Immature natural killer cell (primary cell): Measurements from ENCODE around the gene PF4V1. TPM values are rescaled to one million over a fixed set of nuclear protein-coding genes. Genes with fewer than 3 reads are reported as not detected.

Source experiments
- DNase-seq, 3 donors: peaks; one replicate each; pipeline ENCODE4 v3.0.0; 2022; ENCODE audit warnings: mixed read lengths in 1 of 3
- H3K27ac Mint-ChIP-seq, 6 donors: one replicate each; pipeline ENCODE4 v1.8.0; 2020; ENCODE audit warnings: mixed read lengths in 6 of 6, mild to moderate bottlenecking in 5 of 6, inconsistent platforms in 4 of 6, moderate library complexity in 3 of 6
- H3K27me3 Mint-ChIP-seq, 3 donors: one replicate each; pipeline ENCODE4 v1.8.0; 2020 to 2021; ENCODE audit warnings: low read depth in 3 of 3, mild to moderate bottlenecking in 3 of 3, mixed read lengths in 3 of 3, moderate library complexity in 3 of 3, inconsistent platforms in 1 of 3
- H3K36me3 Mint-ChIP-seq, 3 donors: one replicate each; pipeline ENCODE4 v1.8.0; 2020; ENCODE audit warnings: mixed read lengths in 3 of 3, inconsistent platforms in 2 of 3, mild to moderate bottlenecking in 2 of 3
- H3K4me1 Mint-ChIP-seq, 2 donors: one replicate each; pipeline ENCODE4 v1.8.0; 2020; ENCODE audit warnings: inconsistent platforms in 2 of 2, mild to moderate bottlenecking in 2 of 2, mixed read lengths in 2 of 2, moderate library complexity in 1 of 2
- H3K4me3 Mint-ChIP-seq, 5 donors: one replicate each; pipeline ENCODE4 v1.8.0; 2020; ENCODE audit warnings: mild to moderate bottlenecking in 5 of 5, mixed read lengths in 5 of 5, inconsistent platforms in 3 of 5, moderate library complexity in 3 of 5
- H3K9me3 Mint-ChIP-seq, 6 donors: one replicate each; pipeline ENCODE4 v1.8.0; 2020; ENCODE audit warnings: mild to moderate bottlenecking in 6 of 6, mixed read lengths in 6 of 6, inconsistent platforms in 4 of 6, moderate library complexity in 3 of 6
- polyA plus RNA-seq, 3 donors: library from polyadenylated mRNA; unstranded; fragments of 300-500 nt; fragmentation: Illumina TruSeq; gene quantifications; one replicate each; pipeline ENCODE4 v1.2.3, GENCODE V29; 2021

Gene PF4V1
- polyA plus RNA-seq, 3 donors from 2014 or later = 0.71 to 6.4 TPM; not detected in 1

- Mint-ChIP-seq H3K4me1 (no peaks in the 10 kb centered on the region), H3K9me3 (peaks cover 0 to 5% (median 3%) of the 10 kb centered on the region in 6 donors), H3K27me3 (peaks cover 0 to 2% (median 0%) of the 10 kb centered on the region in 3 donors), H3K4me3 (no peak within 1 kb of the TSS), H3K36me3 (no peaks in the 10 kb centered on the region), H3K27ac (no peak within 1 kb of the TSS)
- no peak for DNase-seq
Measured at GRCh38 chr4:73836373-73837279, 16.5 kb upstream of the PF4V1 start, which contains the start of gene CXCL6. TSS of gene CXCL6 (plus strand) at chr4:73836678. CDS start at chr4:73836751, 73 bp downstream.

- no peak overlapping the region for H3K4me3 Mint-ChIP-seq
- H3K4me1 Mint-ChIP-seq = no peaks in the 10 kb centered on the region
- H3K27me3 Mint-ChIP-seq = no peaks in the 10 kb centered on the region
- H3K36me3 Mint-ChIP-seq = no peaks in the 10 kb centered on the region
- DNase-seq = no peak
- H3K27ac Mint-ChIP-seq = no peak overlapping the region
- peaks cover 0 to 5% (median 2%) of the 10 kb centered on the region in 6 donors for H3K9me3 Mint-ChIP-seq
Measured at GRCh38 chr4:73839071-73839470, 14.0 kb upstream of the PF4V1 start.

GRCh38 chr4:73839715-73840114 lies 13.4 kb upstream of the PF4V1 start:
- Mint-ChIP-seq H3K4me1 (no peaks in the 10 kb centered on the region), H3K4me3 (no peak overlapping the region), H3K27ac (no peak overlapping the region), H3K9me3 (peaks cover 0 to 5% (median 2%) of the 10 kb centered on the region in 6 donors), H3K27me3 (no peaks in the 10 kb centered on the region), H3K36me3 (no peaks in the 10 kb centered on the region)
- no peak for DNase-seq

GRCh38 chr4:73841243-73841925 lies 11.7 kb upstream of the PF4V1 start:
- no peak for DNase-seq
- Mint-ChIP-seq H3K27ac (no peak overlapping the region), H3K4me1 (no peaks in the 10 kb centered on the region), H3K36me3 (no peaks in the 10 kb centered on the region), H3K9me3 (peaks cover 0 to 8% (median under 1%) of the 10 kb centered on the region in 6 donors), H3K27me3 (no peaks in the 10 kb centered on the region), H3K4me3 (no peak overlapping the region)

- H3K9me3 Mint-ChIP-seq = peaks cover 0 to 4% (median under 1%) of the 10 kb centered on the region in 6 donors
- H3K27ac Mint-ChIP-seq = no peak overlapping the region
- H3K36me3 Mint-ChIP-seq = no peaks in the 10 kb centered on the region
- no peaks in the 10 kb centered on the region for H3K27me3 Mint-ChIP-seq
- no peaks in the 10 kb centered on the region for H3K4me1 Mint-ChIP-seq
- no peak for DNase-seq
- H3K4me3 Mint-ChIP-seq = no peak overlapping the region
Measured at GRCh38 chr4:73842696-73843095, 10.4 kb upstream of the PF4V1 start.

GRCh38 chr4:73843369-73843768 lies 9.7 kb upstream of the PF4V1 start:
- peaks cover 0 to 4% (median under 1%) of the 10 kb centered on the region in 6 donors for H3K9me3 Mint-ChIP-seq
- no peaks in the 10 kb centered on the region for H3K27me3 Mint-ChIP-seq
- DNase-seq = no peak
- no peaks in the 10 kb centered on the region for H3K4me1 Mint-ChIP-seq
- H3K27ac Mint-ChIP-seq = no peak overlapping the region
- no peaks in the 10 kb centered on the region for H3K36me3 Mint-ChIP-seq
- H3K4me3 Mint-ChIP-seq = no peak overlapping the region

- no peaks in the 10 kb centered on the region for H3K36me3 Mint-ChIP-seq
- H3K4me1 Mint-ChIP-seq = no peaks in the 10 kb centered on the region
- DNase-seq = no peak
- H3K4me3 Mint-ChIP-seq = no peak overlapping the region
- H3K27ac Mint-ChIP-seq = no peak overlapping the region
- peaks cover 0 to 4% (median under 1%) of the 10 kb centered on the region in 6 donors for H3K9me3 Mint-ChIP-seq
- no peaks in the 10 kb centered on the region for H3K27me3 Mint-ChIP-seq
Measured at GRCh38 chr4:73844345-73844744, 8.8 kb upstream of the PF4V1 start.

GRCh38 chr4:73844806-73845205 lies 8.3 kb upstream of the PF4V1 start:
- H3K9me3 Mint-ChIP-seq = peaks cover 0 to 4% (median under 1%) of the 10 kb centered on the region in 6 donors
- H3K4me1 Mint-ChIP-seq = no peaks in the 10 kb centered on the region
- no peak for DNase-seq
- no peaks in the 10 kb centered on the region for H3K36me3 Mint-ChIP-seq
- H3K4me3 Mint-ChIP-seq = no peak overlapping the region
- H3K27ac Mint-ChIP-seq = no peak overlapping the region
- H3K27me3 Mint-ChIP-seq = no peaks in the 10 kb centered on the region

- Mint-ChIP-seq H3K4me3 (no peak overlapping the region), H3K9me3 (peaks cover 0 to 5% (median 1%) of the 10 kb centered on the region in 6 donors), H3K27me3 (no peaks in the 10 kb centered on the region), H3K4me1 (no peaks in the 10 kb centered on the region), H3K36me3 (no peaks in the 10 kb centered on the region), H3K27ac (no peak overlapping the region)
- DNase-seq = no peak
Measured at GRCh38 chr4:73847526-73848182, 5.4 kb upstream of the PF4V1 start.

- Mint-ChIP-seq H3K4me3 (no peak overlapping the region), H3K27me3 (no peaks in the 10 kb centered on the region), H3K9me3 (peaks cover 0 to 5% (median 1%) of the 10 kb centered on the region in 6 donors), H3K27ac (no peak overlapping the region), H3K36me3 (no peaks in the 10 kb centered on the region), H3K4me1 (no peaks in the 10 kb centered on the region)
- DNase-seq = no peak
Measured at GRCh38 chr4:73848183-73848777, 4.8 kb upstream of the PF4V1 start.

- no peak for DNase-seq
- H3K4me3 Mint-ChIP-seq = no peak overlapping the region
- peaks cover 0 to 8% (median 3%) of the 10 kb centered on the region in 6 donors for H3K9me3 Mint-ChIP-seq
Measured at GRCh38 chr4:73850261-73850970, 2.7 kb upstream of the PF4V1 start.

GRCh38 chr4:73851293-73851692 lies 1.8 kb upstream of the PF4V1 start:
- H3K27me3 Mint-ChIP-seq = peaks cover 0 to 3% (median 0%) of the 10 kb centered on the region in 3 donors

More at GRCh38 chr4:73850261-73850970, 2.7 kb upstream of the PF4V1 start:
- no peaks in the 10 kb centered on the region for H3K36me3 Mint-ChIP-seq
- no peak overlapping the region for H3K27ac Mint-ChIP-seq
- peaks cover 0 to 3% (median 0%) of the 10 kb centered on the region in 3 donors for H3K27me3 Mint-ChIP-seq
- no peaks in the 10 kb centered on the region for H3K4me1 Mint-ChIP-seq

GRCh38 chr4:73852771-73853170 lies 325 bp upstream of the PF4V1 start:
- Mint-ChIP-seq H3K4me1 (no peaks in the 10 kb centered on the region), H3K36me3 (no peaks in the 10 kb centered on the region), H3K9me3 (peaks cover 0 to 7% (median 4%) of the 10 kb centered on the region in 6 donors), H3K4me3 (no peak overlapping the region), H3K27me3 (peaks cover 0 to 3% (median 0%) of the 10 kb centered on the region in 3 donors), H3K27ac (no peak overlapping the region)
- no peak for DNase-seq

More at GRCh38 chr4:73851293-73851692, 1.8 kb upstream of the PF4V1 start:
- Mint-ChIP-seq H3K27ac (no peak overlapping the region), H3K4me1 (no peaks in the 10 kb centered on the region), H3K36me3 (no peaks in the 10 kb centered on the region), H3K4me3 (no peak overlapping the region), H3K9me3 (peaks cover 0 to 8% (median 3%) of the 10 kb centered on the region in 6 donors)
- no peak for DNase-seq
